ENCODE data around the gene MRPL17. TPM values are rescaled to one million over a fixed set of nuclear protein-coding genes. Genes with fewer than 3 reads are reported as not detected.

The MRPL17 gene
- total and polyA plus RNA-seq, 3 donors from 2014 or later = 21.0 to 49.5 (median 22.7) TPM

DNA sequence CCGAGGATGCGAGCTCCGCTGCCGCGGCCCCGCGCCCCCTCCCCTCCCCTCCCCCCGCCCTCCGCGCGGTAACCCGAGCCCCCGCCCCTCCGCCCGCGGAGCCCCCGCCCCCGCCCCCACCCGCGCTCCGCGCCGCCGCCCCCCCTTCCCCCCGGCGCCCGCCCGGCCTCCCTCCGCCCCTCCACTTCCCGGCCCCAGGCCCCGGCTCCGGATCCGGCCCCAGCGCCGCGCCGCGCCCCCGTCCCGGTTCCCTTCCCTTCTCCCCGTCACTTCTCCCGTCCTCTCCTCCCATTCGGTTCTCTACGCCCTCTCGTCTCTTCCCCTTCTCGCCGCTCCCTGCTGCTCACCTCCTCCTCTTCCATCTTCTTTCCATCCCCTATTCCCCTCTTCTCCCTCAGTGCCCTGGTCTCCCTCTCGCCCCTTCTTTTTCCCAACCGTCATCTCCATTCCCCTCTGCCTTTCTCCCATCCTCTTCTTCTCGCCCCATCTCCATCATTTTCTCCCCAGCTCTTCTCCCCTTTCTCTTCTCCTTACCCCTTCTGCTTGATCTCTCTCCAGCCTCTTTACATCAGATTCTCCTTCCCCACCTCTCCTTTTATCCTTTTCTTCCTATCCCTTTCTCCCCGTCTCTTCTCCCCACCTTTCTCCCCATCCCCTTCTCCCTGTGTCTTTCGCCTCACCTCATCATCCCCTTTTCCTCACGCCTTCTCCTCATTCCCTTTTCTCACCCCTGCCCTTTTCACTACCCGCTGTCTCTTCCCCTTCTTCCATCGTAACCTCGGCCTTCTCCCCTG, 27.2 kb downstream of the MRPL17 start, which contains the start of gene DCHS1:
Gene DCHS1 (minus strand): TSS at position 20 of the 794 bp plus-strand sequence. CDS start 14,196 bp downstream, outside the sequence.
- H3K9me3 ChIP-seq = no peaks in the 10 kb centered on the region
- no peak within 1 kb of the TSS for H3K27ac ChIP-seq
- DNase-seq = no peak
- H3K36me3 ChIP-seq (ENCODE audit: low read depth, missing control alignments) = no peaks in the 10 kb centered on the region
- TF ChIP-seq POLR2A (IDR thresholded peaks at IDR 0.05) = no peak
- TF ChIP-seq, protein P1, sequence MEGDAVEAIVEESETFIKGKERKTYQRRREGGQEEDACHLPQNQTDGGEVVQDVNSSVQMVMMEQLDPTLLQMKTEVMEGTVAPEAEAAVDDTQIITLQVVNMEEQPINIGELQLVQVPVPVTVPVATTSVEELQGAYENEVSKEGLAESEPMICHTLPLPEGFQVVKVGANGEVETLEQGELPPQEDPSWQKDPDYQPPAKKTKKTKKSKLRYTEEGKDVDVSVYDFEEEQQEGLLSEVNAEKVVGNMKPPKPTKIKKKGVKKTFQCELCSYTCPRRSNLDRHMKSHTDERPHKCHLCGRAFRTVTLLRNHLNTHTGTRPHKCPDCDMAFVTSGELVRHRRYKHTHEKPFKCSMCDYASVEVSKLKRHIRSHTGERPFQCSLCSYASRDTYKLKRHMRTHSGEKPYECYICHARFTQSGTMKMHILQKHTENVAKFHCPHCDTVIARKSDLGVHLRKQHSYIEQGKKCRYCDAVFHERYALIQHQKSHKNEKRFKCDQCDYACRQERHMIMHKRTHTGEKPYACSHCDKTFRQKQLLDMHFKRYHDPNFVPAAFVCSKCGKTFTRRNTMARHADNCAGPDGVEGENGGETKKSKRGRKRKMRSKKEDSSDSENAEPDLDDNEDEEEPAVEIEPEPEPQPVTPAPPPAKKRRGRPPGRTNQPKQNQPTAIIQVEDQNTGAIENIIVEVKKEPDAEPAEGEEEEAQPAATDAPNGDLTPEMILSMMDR (IDR thresholded peaks at IDR 0.05) = no peak
- H3K4me3 ChIP-seq = peak within 1 kb of the TSS; percentile 38 to 45
- WGBS, 2 donors = 13 to 16% methylated on average over 19 to 25 of the region's 56 CpGs
- intact Hi-C loops (cut with DNase I; ENCODE audit: low total_unique reads) = no loop called here
- no peaks in the 10 kb centered on the region for H3K27me3 ChIP-seq
- H3K4me1 ChIP-seq = peaks cover 3% of the 10 kb centered on the region

DNA sequence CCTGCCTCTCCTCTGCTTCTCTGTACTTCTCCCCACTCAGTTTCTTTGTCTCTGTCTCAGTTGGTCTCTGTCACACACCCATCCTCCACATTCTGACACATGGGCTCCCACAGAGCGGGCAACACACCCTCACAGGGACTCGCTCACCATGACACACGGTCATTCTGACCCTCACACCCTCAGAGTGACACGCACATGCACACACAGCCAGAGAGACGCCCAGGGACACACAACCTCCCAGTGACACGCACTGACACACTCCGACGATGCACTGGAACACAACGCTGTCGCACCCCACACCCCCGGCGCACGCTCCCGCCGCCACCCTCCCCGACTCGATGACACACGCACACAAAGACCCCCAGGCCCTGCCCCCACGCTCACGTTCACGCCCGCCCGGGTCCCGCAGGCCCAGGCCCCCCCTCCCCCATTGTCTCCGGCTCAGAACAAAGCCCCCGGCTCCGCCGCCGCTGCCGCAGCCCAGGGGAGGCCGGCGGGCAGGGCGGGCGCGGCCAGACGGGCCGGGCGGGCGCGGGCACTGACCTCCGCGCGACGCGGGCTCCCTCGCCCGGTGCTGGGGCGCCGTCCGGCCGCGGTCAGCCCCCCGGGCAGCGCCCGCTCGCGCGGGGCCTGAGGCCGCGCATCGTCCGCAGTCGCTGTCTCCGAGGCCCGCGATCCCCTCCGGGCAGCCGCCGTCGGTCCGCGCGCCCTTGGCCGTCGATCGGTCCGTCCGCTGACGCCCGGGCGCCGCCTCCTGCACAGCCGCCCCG, 27.9 kb downstream of the MRPL17 start:
- no peaks in the 10 kb centered on the region for H3K36me3 ChIP-seq (ENCODE audit: low read depth, missing control alignments)
- no peaks in the 10 kb centered on the region for H3K9me3 ChIP-seq
- TF ChIP-seq POLR2A (IDR thresholded peaks at IDR 0.05) = no peak
- TF ChIP-seq, protein P1 (IDR thresholded peaks at IDR 0.05) = no peak
- peaks cover 3% of the 10 kb centered on the region for H3K4me1 ChIP-seq
- H3K27me3 ChIP-seq = no peaks in the 10 kb centered on the region
- H3K4me3 ChIP-seq = peak overlapping the region; percentile 26 to 45
- no peak for DNase-seq
- 3 to 13% methylated on average over 5 to 47 of the region's 84 CpGs for whole genome bisulfite sequencing, 2 donors
- H3K27ac ChIP-seq = no peak overlapping the region
- intact Hi-C loops (cut with DNase I; ENCODE audit: low total_unique reads) = no loop called here

DNA sequence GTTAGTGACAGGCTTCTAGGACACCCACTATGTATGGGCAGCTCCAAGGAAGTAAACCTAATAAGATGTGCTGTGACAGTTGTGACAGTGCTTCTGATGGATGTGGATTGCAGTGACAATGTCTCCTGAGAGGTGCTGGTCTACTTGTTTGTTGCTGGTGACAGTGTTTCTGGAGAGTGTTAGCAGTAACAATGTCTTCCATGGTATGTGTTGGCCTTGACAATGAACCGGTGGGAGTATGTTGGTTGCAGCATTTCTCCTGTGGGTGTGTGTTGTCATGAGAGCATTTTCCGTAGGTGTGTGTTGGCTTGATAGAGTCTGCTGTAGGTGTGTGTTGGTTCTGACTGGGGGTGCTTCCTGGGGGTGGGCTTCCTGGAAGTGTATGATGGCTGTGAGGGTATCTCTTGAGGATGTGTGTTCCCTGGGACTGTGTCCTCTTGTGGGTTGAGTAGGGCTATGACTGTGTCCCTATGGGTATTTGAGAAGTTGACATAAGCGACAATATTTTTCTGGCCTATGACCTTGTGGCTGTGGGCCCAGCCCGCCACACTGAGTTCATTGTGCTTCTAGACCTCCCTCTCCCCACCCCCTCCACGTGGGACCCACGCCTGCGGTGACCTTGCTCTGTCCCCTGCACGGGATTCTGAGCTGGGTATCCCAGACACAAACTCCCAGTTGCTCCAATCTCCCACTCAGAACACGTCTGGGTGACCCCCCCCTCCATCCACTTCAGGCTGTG, 28.7 kb downstream of the MRPL17 start:
- peak overlapping the region in 1 of 2 donors; percentile 26 for H3K4me3 ChIP-seq

DNA sequence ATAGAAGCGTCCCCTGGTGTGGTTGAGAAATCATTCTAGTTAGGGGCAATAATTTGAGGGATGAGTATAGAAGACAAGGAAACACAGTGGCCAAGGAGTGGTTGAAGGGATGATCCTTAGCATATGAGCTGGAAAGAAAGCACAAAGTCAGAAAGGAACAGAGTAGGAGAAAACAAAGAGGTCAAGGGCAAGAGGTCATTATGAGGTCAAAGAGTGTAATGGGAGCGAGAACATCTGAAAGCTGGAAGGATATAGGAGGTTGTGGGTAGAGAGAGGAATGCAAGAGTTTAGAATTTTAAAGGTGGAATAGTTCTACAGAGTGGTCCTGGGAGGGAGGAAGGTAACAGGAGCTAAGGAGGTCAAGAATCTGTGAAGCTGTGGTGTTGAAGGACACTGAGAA, 29.5 kb downstream of the MRPL17 start:
- TF ChIP-seq, protein P1 (IDR thresholded peaks at IDR 0.05) = no peak
- no peak for TF ChIP-seq POLR2A (IDR thresholded peaks at IDR 0.05)
- Histone ChIP-seq H3K36me3 (ENCODE audit: low read depth, missing control alignments) (no peaks in the 10 kb centered on the region), H3K9me3 (no peaks in the 10 kb centered on the region), H3K27ac (no peak overlapping the region), H3K4me3 (no peak overlapping the region), H3K4me1 (peaks cover 3% of the 10 kb centered on the region), H3K27me3 (no peaks in the 10 kb centered on the region)
- no peak for DNase-seq
- intact Hi-C loops (cut with DNase I; ENCODE audit: low total_unique reads) = no loop called here
- 81 to 82% methylated on average over 2 of the region's 2 CpGs for WGBS, 2 donors

More for the DNA sequence above, 28.7 kb downstream of the MRPL17 start:
- Histone ChIP-seq H3K4me1 (peaks cover 3% of the 10 kb centered on the region), H3K27ac (no peak overlapping the region), H3K9me3 (no peaks in the 10 kb centered on the region), H3K36me3 (ENCODE audit: low read depth, missing control alignments) (no peaks in the 10 kb centered on the region), H3K27me3 (no peaks in the 10 kb centered on the region)
- no peak for TF ChIP-seq POLR2A (IDR thresholded peaks at IDR 0.05)
- TF ChIP-seq, protein P1 (IDR thresholded peaks at IDR 0.05) = no peak
- intact Hi-C loops (cut with DNase I; ENCODE audit: low total_unique reads) = no loop called here
- peak; percentile 29 for DNase-seq
- WGBS, 2 donors = 43 to 60% methylated on average over 9 of the region's 9 CpGs

All from testis (tissue), 3 donors.